Measurements from ENCODE around the gene ZBTB17. TPM values are rescaled to one million over a fixed set of nuclear protein-coding genes. Genes with fewer than 3 reads are reported as not detected.

Gene ZBTB17
- total and polyA plus RNA-seq, 9 donors, result 3.7 to 45.7 (median 29.8) TPM

- no peak overlapping the region for H3K4me3 ChIP-seq
- H3K9me3 ChIP-seq, result no peaks in the 10 kb centered on the region
- H3K4me1 ChIP-seq (ENCODE audit: insufficient read depth), result no peaks in the 10 kb centered on the region
- no peaks in the 10 kb centered on the region for H3K36me3 ChIP-seq
- intact Hi-C loops (cut with DNase I), result loop anchor here in 3 of 4 donors (5.0 to 10.0 kb wide), 3 partner anchors 177 to 199 kb away; partner anchors contain the start of gene UQCRHL (in 1 of the 3)
- WGBS, 3 donors, result 90 to 95% (median 93%) methylated on average over 10 of the region's 10 CpGs
- DNase-seq, result no peak
- no peak overlapping the region for H3K27ac ChIP-seq
- TF ChIP-seq POLR2A (IDR thresholded peaks at IDR 0.05) (no peak), CTCF (IDR thresholded peaks at IDR 0.05) (no peak), EP300 (IDR thresholded peaks at IDR 0.05) (no peak)
- no peaks in the 10 kb centered on the region for H3K27me3 ChIP-seq
Observed at GRCh38 chr1:15994081-15994480, 18.2 kb upstream of the ZBTB17 start.

GRCh38 chr1:15993666-15994065 lies 17.8 kb upstream of the ZBTB17 start:
- Histone ChIP-seq H3K9me3 (no peaks in the 10 kb centered on the region), H3K27me3 (no peaks in the 10 kb centered on the region), H3K4me1 (ENCODE audit: insufficient read depth) (no peaks in the 10 kb centered on the region), H3K4me3 (no peak overlapping the region), H3K36me3 (no peaks in the 10 kb centered on the region), H3K27ac (no peak overlapping the region)
- intact Hi-C loops (cut with DNase I), result loop anchor here in 3 of 4 donors (5.0 to 10.0 kb wide), 3 partner anchors 176 to 199 kb away; partner anchors contain the start of gene UQCRHL (in 1 of the 3)
- DNase-seq, result no peak
- TF ChIP-seq CTCF (IDR thresholded peaks at IDR 0.05) (no peak), EP300 (IDR thresholded peaks at IDR 0.05) (no peak), POLR2A (IDR thresholded peaks at IDR 0.05) (no peak)
- 90 to 93% (median 90%) methylated on average over 14 to 15 of the region's 15 CpGs for WGBS, 3 donors

- Histone ChIP-seq H3K4me1 (ENCODE audit: insufficient read depth) (no peaks in the 10 kb centered on the region), H3K4me3 (no peak overlapping the region), H3K27ac (no peak overlapping the region), H3K9me3 (no peaks in the 10 kb centered on the region), H3K27me3 (no peaks in the 10 kb centered on the region), H3K36me3 (no peaks in the 10 kb centered on the region)
- intact Hi-C loops (cut with DNase I), result loop anchor here in 3 of 4 donors (5.0 to 10.0 kb wide), 3 partner anchors 176 to 198 kb away; partner anchors contain the start of gene UQCRHL (in 1 of the 3)
- no peak for DNase-seq
- TF ChIP-seq EP300 (IDR thresholded peaks at IDR 0.05) (no peak), POLR2A (IDR thresholded peaks at IDR 0.05) (no peak), CTCF (IDR thresholded peaks at IDR 0.05) (no peak)
- WGBS, 3 donors, result 71 to 76% (median 72%) methylated on average over 17 of the region's 17 CpGs
Observed at GRCh38 chr1:15992582-15993500, 16.9 kb upstream of the ZBTB17 start.

GRCh38 chr1:15992187-15992553 lies 16.3 kb upstream of the ZBTB17 start:
- no peak for DNase-seq
- 88 to 94% (median 90%) methylated on average over 7 of the region's 7 CpGs for WGBS, 3 donors

More at GRCh38 chr1:15992187-15992553, 16.3 kb upstream of the ZBTB17 start:
- Histone ChIP-seq H3K4me1 (ENCODE audit: insufficient read depth) (no peaks in the 10 kb centered on the region), H3K9me3 (no peaks in the 10 kb centered on the region), H3K27me3 (no peaks in the 10 kb centered on the region), H3K36me3 (no peaks in the 10 kb centered on the region), H3K27ac (no peak overlapping the region), H3K4me3 (no peak overlapping the region)
- intact Hi-C loops (cut with DNase I), result loop anchor here in 3 of 4 donors (5.0 to 10.0 kb wide), 3 partner anchors 175 to 197 kb away; partner anchors contain the start of gene UQCRHL (in 1 of the 3)
- TF ChIP-seq POLR2A (IDR thresholded peaks at IDR 0.05) (no peak), EP300 (IDR thresholded peaks at IDR 0.05) (no peak), CTCF (IDR thresholded peaks at IDR 0.05) (no peak)
